ENCODE measurements around the gene LYSET. TPM values are rescaled to one million over a fixed set of nuclear protein-coding genes. Genes with fewer than 3 reads are reported as not detected.

Gene LYSET
- total RNA-seq, 2 donors from 2014 or later: 31.3 to 36.8 TPM

DNA sequence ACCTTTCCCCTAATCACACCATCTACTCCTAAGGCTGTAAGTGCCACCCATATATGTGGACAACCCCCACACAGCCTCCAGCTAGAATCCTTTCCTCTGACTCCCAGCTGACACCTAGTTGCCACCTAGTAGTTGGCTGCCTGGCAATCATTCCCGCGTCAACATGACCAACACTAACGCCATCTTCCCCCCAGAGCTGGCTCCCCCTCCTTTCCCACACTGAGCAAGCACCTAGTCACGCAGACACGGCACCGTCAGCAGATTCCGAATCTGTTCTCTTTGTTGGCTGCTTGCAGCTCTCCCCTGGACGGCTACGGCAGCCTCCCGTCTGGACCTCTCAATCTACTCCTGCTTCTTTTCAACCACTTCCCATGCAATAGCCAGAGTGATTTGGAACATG lies 49.7 kb downstream of the LYSET start:
- no peak for DNase-seq
- H3K9me3 ChIP-seq: no peaks in the 10 kb centered on the region
- no peaks in the 10 kb centered on the region for H3K27me3 ChIP-seq
- no peak overlapping the region for H3K4me3 ChIP-seq
- H3K27ac ChIP-seq: no peak overlapping the region
- intact Hi-C loops (cut with DNase I): no loop called here
- H3K9ac ChIP-seq (ENCODE audit: low read depth in 2 of 2, low read length in 2 of 2): no peak overlapping the region
- no peaks in the 10 kb centered on the region for H3K36me3 ChIP-seq
- no peaks in the 10 kb centered on the region for H3K4me1 ChIP-seq
- TF ChIP-seq, protein P1, sequence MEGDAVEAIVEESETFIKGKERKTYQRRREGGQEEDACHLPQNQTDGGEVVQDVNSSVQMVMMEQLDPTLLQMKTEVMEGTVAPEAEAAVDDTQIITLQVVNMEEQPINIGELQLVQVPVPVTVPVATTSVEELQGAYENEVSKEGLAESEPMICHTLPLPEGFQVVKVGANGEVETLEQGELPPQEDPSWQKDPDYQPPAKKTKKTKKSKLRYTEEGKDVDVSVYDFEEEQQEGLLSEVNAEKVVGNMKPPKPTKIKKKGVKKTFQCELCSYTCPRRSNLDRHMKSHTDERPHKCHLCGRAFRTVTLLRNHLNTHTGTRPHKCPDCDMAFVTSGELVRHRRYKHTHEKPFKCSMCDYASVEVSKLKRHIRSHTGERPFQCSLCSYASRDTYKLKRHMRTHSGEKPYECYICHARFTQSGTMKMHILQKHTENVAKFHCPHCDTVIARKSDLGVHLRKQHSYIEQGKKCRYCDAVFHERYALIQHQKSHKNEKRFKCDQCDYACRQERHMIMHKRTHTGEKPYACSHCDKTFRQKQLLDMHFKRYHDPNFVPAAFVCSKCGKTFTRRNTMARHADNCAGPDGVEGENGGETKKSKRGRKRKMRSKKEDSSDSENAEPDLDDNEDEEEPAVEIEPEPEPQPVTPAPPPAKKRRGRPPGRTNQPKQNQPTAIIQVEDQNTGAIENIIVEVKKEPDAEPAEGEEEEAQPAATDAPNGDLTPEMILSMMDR (IDR thresholded peaks at IDR 0.05): no peak

Other genes with a start within 250 kb of the LYSET start
- 100 to 1,000 TPM; 118 to 134 TPM for gene ITPK1, start 69.4 kb upstream of the LYSET start, total RNA-seq
- 10 to 100 TPM; 12.8 to 22.4 TPM for gene MOAP1, start 420 bp upstream of the LYSET start, total RNA-seq
- gene GON7, start 21.7 kb downstream of the LYSET start, total RNA-seq: 10 to 100 TPM; 21.2 to 25.1 TPM
- gene UBR7, start 21.9 kb downstream of the LYSET start, total RNA-seq: 10 to 100 TPM; 22.4 to 35.5 TPM
- 10 to 100 TPM; 31.8 to 35.5 TPM for gene BTBD7, start 147.7 kb downstream of the LYSET start, total RNA-seq
- not detected for gene COX8C, start 161.9 kb downstream of the LYSET start, total RNA-seq
- under 1 TPM; 0.17 to 0.21 TPM for gene UNC79, start 245.6 kb downstream of the LYSET start, total RNA-seq

Measured in colonic mucosa (tissue), 4 donors.